Mesenchymal stem cell (in vitro differentiated cells and primary cell): ENCODE results near the gene GAS7.

Experiments
- DNase-seq: peaks from one replicate; pipeline ENCODE4 v3.0.0-alpha.2; 2013
- H2AFZ ChIP-seq: one replicate; pipeline ENCODE4 v1.6.1; 2013; ENCODE audit warnings: low read depth, mild to moderate bottlenecking, control low read depth, inconsistent platforms, low read length, moderate library complexity
- H2AK5ac ChIP-seq: 2 replicates; pipeline ENCODE4 v1.6.1; 2013; ENCODE audit warnings: low read length, moderate library complexity, mild to moderate bottlenecking, inconsistent platforms; ENCODE audit not compliant: severe bottlenecking
- H2BK120ac ChIP-seq: one replicate; pipeline ENCODE4 v1.6.1; 2013; ENCODE audit warnings: low read depth, mild to moderate bottlenecking, inconsistent platforms, low read length, moderate library complexity
- H2BK12ac ChIP-seq, 2 experiments: one replicate each; pipeline ENCODE4 v1.6.1; 2013; ENCODE audit warnings: inconsistent platforms in 2 of 2, low read length in 2 of 2, mild to moderate bottlenecking in 2 of 2, moderate library complexity in 2 of 2, control low read depth in 1 of 2
- H2BK15ac ChIP-seq: one replicate; pipeline ENCODE4 v1.6.1; 2013; ENCODE audit warnings: mild to moderate bottlenecking, low read depth, inconsistent platforms; ENCODE audit not compliant: poor library complexity, severe bottlenecking
- H2BK5ac ChIP-seq: 2 replicates; pipeline ENCODE4 v1.6.1; 2013; ENCODE audit warnings: low read depth, mild to moderate bottlenecking, low read length, control low read depth, inconsistent platforms; ENCODE audit not compliant: poor library complexity, severe bottlenecking
- H3K14ac ChIP-seq, 2 experiments: one replicate each; pipeline ENCODE4 v1.6.1; 2013; ENCODE audit warnings: inconsistent platforms in 2 of 2, low read length in 2 of 2, control low read depth in 1 of 2, mild to moderate bottlenecking in 1 of 2, moderate library complexity in 1 of 2
- H3K18ac ChIP-seq, 2 experiments: one replicate each; pipeline ENCODE4 v1.6.1; 2013; ENCODE audit warnings: inconsistent platforms in 2 of 2, low read length in 2 of 2, control low read depth in 1 of 2, low read depth in 1 of 2, mild to moderate bottlenecking in 1 of 2
- H3K23ac ChIP-seq, 2 experiments: one replicate each; pipeline ENCODE4 v1.6.1; 2013; ENCODE audit warnings: inconsistent platforms in 2 of 2, low read length in 2 of 2, mild to moderate bottlenecking in 2 of 2, moderate library complexity in 2 of 2, control low read depth in 1 of 2
- H3K27ac ChIP-seq: 2 replicates; pipeline ENCODE4 v1.5.1; 2013; ENCODE audit warnings: mild to moderate bottlenecking, moderate library complexity, low read length, control low read depth, inconsistent platforms; ENCODE audit not compliant: poor library complexity, severe bottlenecking
- H3K27me3 ChIP-seq, 2 experiments: 2 replicates each; pipeline versions ENCODE4 v1.6.1 to v1.7.0; 2013; ENCODE audit warnings: low read length in 2 of 2, mild to moderate bottlenecking in 2 of 2, moderate library complexity in 2 of 2, control low read depth in 1 of 2, inconsistent platforms in 1 of 2; ENCODE audit not compliant: control insufficient read depth in 1 of 2, insufficient read depth in 1 of 2
- H3K36me3 ChIP-seq, 2 experiments: 2 replicates each; pipeline versions ENCODE4 v1.6.1 to v1.7.0; 2013; ENCODE audit warnings: low read length in 2 of 2, control low read depth in 1 of 2, inconsistent platforms in 1 of 2, low read depth in 1 of 2, mild to moderate bottlenecking in 1 of 2; ENCODE audit not compliant: insufficient read depth in 2 of 2, control insufficient read depth in 1 of 2
- H3K4ac ChIP-seq, 2 experiments: one replicate each; pipeline ENCODE4 v1.6.1; 2013; ENCODE audit warnings: inconsistent platforms in 2 of 2, low read length in 2 of 2, mild to moderate bottlenecking in 2 of 2, moderate library complexity in 2 of 2, control low read depth in 1 of 2, low read depth in 1 of 2
- H3K4me1 ChIP-seq: 2 replicates; pipeline ENCODE4 v1.6.1; 2013; ENCODE audit warnings: low read depth, low read length, control low read depth; ENCODE audit not compliant: control insufficient read depth, insufficient read depth
- H3K4me2 ChIP-seq: 2 replicates; pipeline ENCODE4 v1.6.1; 2013; ENCODE audit warnings: low read length, mild to moderate bottlenecking, inconsistent platforms; ENCODE audit not compliant: poor library complexity, severe bottlenecking
- H3K4me3 ChIP-seq, 2 experiments: 2 replicates each; pipeline versions ENCODE4 v1.5.1 to v1.7.0; 2013; ENCODE audit warnings: low read length in 2 of 2, mild to moderate bottlenecking in 2 of 2, control low read depth in 1 of 2, low read depth in 1 of 2; ENCODE audit not compliant: insufficient read depth in 1 of 2
- H3K79me1 ChIP-seq: replicated peaks from 2 replicates; pipeline ENCODE4 v1.6.1; 2013; ENCODE audit warnings: mild to moderate bottlenecking, control low read depth, low read length, inconsistent platforms; ENCODE audit not compliant: poor library complexity, severe bottlenecking
- H3K9ac ChIP-seq: 2 replicates; pipeline ENCODE4 v1.7.0; 2013; ENCODE audit warnings: mild to moderate bottlenecking, low read length, moderate library complexity
- H3K9me3 ChIP-seq: 2 replicates; pipeline ENCODE4 v1.7.0; 2013; ENCODE audit warnings: mild to moderate bottlenecking, low read length; ENCODE audit not compliant: control insufficient read depth
- H4K8ac ChIP-seq: one replicate; pipeline ENCODE4 v1.6.1; 2013; ENCODE audit warnings: inconsistent platforms, mild to moderate bottlenecking, low read length, moderate library complexity
- H4K91ac ChIP-seq: one replicate; pipeline ENCODE4 v1.6.1; 2013; ENCODE audit warnings: mild to moderate bottlenecking, low read length, inconsistent platforms
- WGBS: methylation state at CpG from one replicate; pipeline ENCODE4 v1.1.7; 2013; ENCODE audit warnings: mixed read lengths; 5-methylcytosine and 5-hydroxymethylcytosine counted together

The GAS7 gene

GRCh38 chr17:9977180-9977575, 221.2 kb downstream of the GAS7 start:
- H3K27ac ChIP-seq: no peak overlapping the region
- no peak overlapping the region for H3K4me2 ChIP-seq
- no peak overlapping the region for H4K8ac ChIP-seq
- H4K91ac ChIP-seq: no peak overlapping the region
- H2BK5ac ChIP-seq: no peak overlapping the region
- H3K4ac ChIP-seq: no peak overlapping the region
- H2AFZ ChIP-seq: no peak overlapping the region
- H3K9me3 ChIP-seq: no peaks in the 10 kb centered on the region
- H3K9ac ChIP-seq: no peak overlapping the region
- peak; percentile 39 for DNase-seq
- H2AK5ac ChIP-seq: no peak overlapping the region
- H3K27me3 ChIP-seq: no peaks in the 10 kb centered on the region
- H3K4me1 ChIP-seq: peaks cover 8% of the 10 kb centered on the region
- no peak overlapping the region for H2BK12ac ChIP-seq
- WGBS: no CpG with 5 or more reads among the region's 3 CpGs
- no peaks in the 10 kb centered on the region for H3K79me1 ChIP-seq
- H3K14ac ChIP-seq: no peak overlapping the region
- H3K23ac ChIP-seq: no peak overlapping the region
- peaks cover 7 to 32% of the 10 kb centered on the region in 2 experiments for H3K36me3 ChIP-seq
- no peak overlapping the region for H2BK15ac ChIP-seq
- no peak overlapping the region for H3K18ac ChIP-seq
- no peak overlapping the region for H3K4me3 ChIP-seq
- H2BK120ac ChIP-seq: no peak overlapping the region

- H2AK5ac ChIP-seq: no peak overlapping the region
- no peak overlapping the region for H2BK120ac ChIP-seq
- peaks cover 12% of the 10 kb centered on the region for H3K4me1 ChIP-seq
- H4K91ac ChIP-seq: no peak overlapping the region
- DNase-seq: no peak
- no peak overlapping the region for H2BK15ac ChIP-seq
- H3K23ac ChIP-seq: no peak overlapping the region
- H2BK5ac ChIP-seq: no peak overlapping the region
- no peak overlapping the region for H3K9ac ChIP-seq
- no peak overlapping the region for H2BK12ac ChIP-seq
- no peaks in the 10 kb centered on the region for H3K27me3 ChIP-seq
- H3K18ac ChIP-seq: no peak overlapping the region
- no peak overlapping the region for H3K27ac ChIP-seq
- H3K4me3 ChIP-seq: no peak overlapping the region
- no peaks in the 10 kb centered on the region for H3K9me3 ChIP-seq
- no peak overlapping the region for H3K14ac ChIP-seq
- no peak overlapping the region for H3K4me2 ChIP-seq
- H3K36me3 ChIP-seq: peaks cover 6 to 32% of the 10 kb centered on the region in 2 experiments
- WGBS: 91% methylated on average over 10 of the region's 10 CpGs
- H3K4ac ChIP-seq: no peak overlapping the region
- no peak overlapping the region for H4K8ac ChIP-seq
- H3K79me1 ChIP-seq: peaks cover 2% of the 10 kb centered on the region
- no peak overlapping the region for H2AFZ ChIP-seq
These were observed 221.9 kb downstream of the GAS7 start for GRCh38 chr17:9976283-9977179.

GRCh38 chr17:9974448-9975381, 223.7 kb downstream of the GAS7 start:
- no peak for DNase-seq
- WGBS: 92% methylated on average over 15 of the region's 16 CpGs
- Histone ChIP-seq H3K4me2 (peak overlapping the region; percentile 38), H2BK15ac (peak overlapping the region; percentile 40), H2AK5ac (no peak overlapping the region), H4K8ac (no peak overlapping the region), H3K9ac (peak overlapping the region; percentile 63), H4K91ac (no peak overlapping the region), H2BK12ac (no peak overlapping the region), H3K27ac (no peak overlapping the region), H3K23ac (no peak overlapping the region), H2BK120ac (no peak overlapping the region), H2AFZ (no peak overlapping the region), H3K36me3 (peaks cover 3 to 20% of the 10 kb centered on the region in 2 experiments), H3K79me1 (peaks cover 2% of the 10 kb centered on the region), H2BK5ac (no peak overlapping the region), H3K4me1 (peaks cover 12% of the 10 kb centered on the region), H3K4me3 (no peak overlapping the region), H3K27me3 (no peaks in the 10 kb centered on the region), H3K18ac (peak overlapping the region in 1 of 2 experiments; percentile 72), H3K4ac (no peak overlapping the region), H3K14ac (peak overlapping the region in 1 of 2 experiments; percentile 49), H3K9me3 (no peaks in the 10 kb centered on the region)
